ENCODE data around the gene PLA2G2D.

The PLA2G2D gene

GRCh38 chr1:20114021-20114648, 5.2 kb downstream of the PLA2G2D start:
- DNase-seq (ENCODE audit: low read depth): no peak

DNA sequence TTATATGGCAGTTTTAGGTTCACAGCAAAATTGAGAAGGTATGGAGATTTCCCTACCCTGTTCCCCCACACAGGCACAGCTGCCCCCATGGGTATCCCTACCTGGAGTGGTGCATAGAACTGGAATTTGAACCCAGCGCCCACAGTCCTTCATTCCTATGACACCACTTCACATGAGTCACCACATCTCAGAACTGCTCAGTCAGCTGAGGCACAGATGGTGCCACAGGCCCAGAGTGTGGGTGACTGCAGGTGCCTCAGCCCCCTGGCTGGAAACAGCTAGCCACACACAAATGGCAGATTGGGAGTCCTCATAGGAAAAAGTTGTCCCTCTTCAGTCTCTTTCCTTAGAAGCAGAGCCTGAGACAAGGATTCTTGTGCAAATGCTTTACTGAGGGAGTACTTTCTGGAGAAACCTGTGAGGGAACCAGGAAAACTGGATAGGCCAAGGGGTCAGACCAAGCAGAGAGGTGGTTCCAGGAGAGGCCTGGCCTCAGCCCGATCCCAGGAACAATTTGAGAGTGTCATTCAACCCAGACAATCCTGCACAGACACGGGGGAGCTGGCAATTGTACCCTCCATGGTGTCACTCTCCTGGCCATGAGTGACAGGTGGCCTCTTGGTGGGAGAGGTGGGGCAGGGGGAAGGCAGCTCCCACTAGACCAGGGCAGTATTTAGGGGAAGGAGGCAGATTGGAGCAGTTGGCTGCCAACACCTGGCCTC, 6.9 kb downstream of the PLA2G2D start:
- no peak for DNase-seq (ENCODE audit: low read depth)

DNA sequence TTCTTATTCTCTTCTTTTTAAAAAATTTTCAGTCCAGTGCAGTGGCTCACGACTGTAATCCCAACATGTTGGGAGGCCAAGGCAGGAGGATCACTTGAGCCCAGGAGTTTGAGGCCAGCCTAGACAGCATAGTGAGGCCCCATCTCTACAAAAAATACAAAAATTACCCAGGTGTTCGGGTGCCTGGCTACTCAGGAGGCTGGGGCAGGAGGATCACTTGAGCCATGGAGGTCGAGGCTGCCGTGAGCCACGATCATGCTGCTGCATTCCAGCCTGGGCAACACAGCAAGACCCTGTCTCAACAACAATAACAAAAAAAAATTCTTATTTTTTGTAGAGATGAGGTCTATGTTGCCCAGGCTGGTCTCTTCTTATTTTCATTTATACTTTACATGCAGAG, 7.9 kb downstream of the PLA2G2D start:
- DNase-seq (ENCODE audit: low read depth): no peak

GRCh38 chr1:20110679-20111078, 8.7 kb downstream of the PLA2G2D start:
- no peak for DNase-seq (ENCODE audit: low read depth)

DNA sequence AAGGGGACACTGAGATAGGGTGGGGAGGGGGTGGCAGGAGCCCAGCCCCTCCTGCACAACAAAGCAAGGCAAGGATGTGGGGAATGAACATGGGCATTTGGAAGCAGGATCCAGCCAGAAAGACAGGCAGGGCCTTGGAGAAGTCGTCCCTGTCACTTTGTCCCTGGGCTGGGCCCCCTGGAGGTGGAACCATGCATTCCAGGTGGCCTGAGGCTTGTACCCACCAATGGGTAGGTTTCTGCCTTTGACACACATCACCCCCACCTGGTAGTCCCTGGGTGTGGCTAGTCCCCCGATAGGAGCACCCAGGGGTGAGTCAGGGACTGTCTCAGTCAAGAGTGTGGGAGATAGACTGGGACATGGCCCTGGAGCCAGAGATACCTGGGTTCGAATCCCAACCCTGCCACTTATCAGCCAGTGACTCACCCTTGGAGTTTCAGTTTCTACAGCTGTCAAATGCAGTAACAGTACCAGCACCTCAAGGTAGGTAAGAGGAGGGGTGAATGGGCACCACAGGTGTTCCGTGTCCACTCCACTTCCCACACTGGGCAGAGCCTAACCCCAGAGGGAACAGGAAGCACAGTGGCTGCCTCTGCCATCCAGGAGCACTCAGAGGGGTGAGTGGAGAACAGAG, 10.0 kb downstream of the PLA2G2D start:
- DNase-seq (ENCODE audit: low read depth): no peak

- no peak for DNase-seq (ENCODE audit: low read depth)
Measured at GRCh38 chr1:20108366-20109123, 10.8 kb downstream of the PLA2G2D start.

DNA sequence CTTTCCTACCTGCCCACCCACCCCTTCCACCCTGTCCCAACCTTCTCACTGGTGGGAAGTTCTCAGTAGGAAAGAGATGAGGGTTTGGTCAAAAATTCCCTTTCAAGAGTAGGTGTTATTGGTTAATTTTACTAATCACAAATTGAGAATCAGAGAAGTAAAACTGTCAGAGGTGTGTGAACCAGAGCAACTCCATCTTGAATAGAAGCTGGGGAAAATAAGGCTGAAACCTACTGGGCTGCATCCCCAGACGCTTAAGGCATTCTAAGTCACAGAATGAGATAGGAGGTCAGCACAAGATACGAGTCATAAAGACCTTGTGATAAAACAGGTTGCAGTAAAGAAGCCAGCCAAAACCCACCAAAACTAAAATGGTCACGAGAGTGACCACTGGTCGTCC, 11.5 kb downstream of the PLA2G2D start:
- no peak for DNase-seq (ENCODE audit: low read depth)

DNA sequence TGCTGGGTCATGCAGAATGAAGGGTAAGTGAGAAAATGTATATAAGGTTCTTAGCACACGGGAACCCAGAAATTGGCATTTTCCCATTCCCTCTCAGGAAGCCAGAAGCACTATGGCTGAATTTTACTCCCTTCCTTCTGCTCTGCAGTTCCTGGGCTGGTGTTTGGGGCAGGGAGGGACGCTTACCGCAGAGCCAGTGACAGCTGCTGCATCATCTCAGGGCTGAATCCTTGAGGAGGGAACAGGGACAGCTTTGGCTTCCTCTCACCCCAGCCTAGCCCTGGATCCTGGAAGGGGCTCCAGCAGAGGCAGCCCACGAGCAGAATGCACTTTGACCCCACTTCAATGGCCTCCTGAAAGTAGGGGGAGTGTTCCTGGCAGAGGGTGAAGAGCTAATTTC, 12.0 kb downstream of the PLA2G2D start:
- DNase-seq (ENCODE audit: low read depth): no peak

DNA sequence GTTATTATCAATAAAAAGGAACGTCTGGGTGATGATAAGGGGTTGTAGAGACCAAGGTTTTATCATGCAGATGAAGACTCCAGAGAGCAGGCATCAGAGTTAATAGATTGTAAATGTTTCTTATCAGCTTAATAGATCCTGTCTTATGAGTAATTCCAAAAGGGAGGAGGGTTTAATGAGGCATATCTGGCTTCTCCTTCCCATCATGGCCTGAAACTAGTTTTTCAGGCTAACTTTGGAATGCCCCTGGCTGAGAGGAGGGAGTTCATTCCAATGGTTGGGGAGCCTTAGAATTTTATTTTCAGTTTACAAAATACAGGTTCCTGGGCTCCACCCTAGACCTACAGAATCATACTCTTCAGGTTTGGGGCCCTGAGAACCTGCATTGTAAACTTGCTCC, 13.5 kb downstream of the PLA2G2D start:
- no peak for DNase-seq (ENCODE audit: low read depth)

DNA sequence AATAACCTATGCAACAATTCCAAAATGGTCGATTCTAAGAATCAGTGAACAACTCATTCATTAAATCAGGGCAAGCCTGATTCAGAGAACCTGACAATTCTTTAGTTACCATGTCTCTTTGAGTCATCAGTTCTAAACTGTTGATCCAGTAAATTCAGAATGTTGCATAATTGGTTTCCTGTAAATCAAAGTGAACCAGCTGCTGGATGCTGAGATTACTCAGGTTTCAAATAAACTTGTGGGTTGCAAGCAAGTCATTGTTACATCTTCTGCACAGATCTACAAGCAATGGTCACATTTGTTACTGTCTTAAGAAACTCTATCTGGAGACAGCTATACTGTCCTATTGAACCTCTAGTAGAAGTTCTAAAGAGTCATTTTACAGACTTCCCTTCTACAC, 16.5 kb downstream of the PLA2G2D start:
- no peak for DNase-seq (ENCODE audit: low read depth)

DNA sequence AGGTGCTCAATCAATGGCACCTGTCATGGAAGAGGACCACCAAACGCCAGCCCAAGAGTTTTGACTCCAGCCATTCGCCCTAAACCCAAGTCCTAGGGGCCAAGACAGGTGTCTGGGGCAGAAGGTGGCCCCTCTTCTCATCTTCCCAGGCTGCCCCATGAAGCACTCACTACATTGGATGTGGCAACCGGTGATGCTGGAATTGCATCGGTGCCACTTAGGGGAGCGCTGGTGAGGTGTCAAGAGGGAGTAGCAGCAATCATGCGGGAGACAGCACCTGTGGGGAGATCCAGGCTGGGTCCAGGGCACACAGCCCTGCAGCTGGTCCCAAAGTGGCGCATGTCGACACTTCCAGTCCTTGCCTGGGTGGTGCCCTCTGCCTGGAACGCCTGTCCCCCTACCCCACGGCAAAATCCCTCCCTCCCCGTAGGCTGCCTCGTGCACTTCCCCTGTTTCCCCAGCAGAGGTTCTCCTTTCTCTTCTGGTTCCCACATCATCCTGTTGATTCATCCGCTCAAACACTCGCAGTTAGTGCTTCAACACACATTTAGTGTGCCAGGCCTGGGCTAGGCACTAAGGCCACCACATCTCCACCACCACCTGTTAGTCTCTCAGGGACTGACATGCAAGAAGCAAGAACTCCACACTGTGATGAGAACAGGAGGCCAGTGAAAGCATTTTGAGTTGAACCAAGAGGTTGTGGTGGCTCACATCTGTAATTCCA, 18.5 kb downstream of the PLA2G2D start:
- DNase-seq (ENCODE audit: low read depth): no peak

- no peak for DNase-seq (ENCODE audit: low read depth)
Measured at GRCh38 chr1:20099533-20099932, 19.8 kb downstream of the PLA2G2D start.

- no peak for DNase-seq (ENCODE audit: low read depth)
Measured at GRCh38 chr1:20096840-20097447, 22.4 kb downstream of the PLA2G2D start.

DNA sequence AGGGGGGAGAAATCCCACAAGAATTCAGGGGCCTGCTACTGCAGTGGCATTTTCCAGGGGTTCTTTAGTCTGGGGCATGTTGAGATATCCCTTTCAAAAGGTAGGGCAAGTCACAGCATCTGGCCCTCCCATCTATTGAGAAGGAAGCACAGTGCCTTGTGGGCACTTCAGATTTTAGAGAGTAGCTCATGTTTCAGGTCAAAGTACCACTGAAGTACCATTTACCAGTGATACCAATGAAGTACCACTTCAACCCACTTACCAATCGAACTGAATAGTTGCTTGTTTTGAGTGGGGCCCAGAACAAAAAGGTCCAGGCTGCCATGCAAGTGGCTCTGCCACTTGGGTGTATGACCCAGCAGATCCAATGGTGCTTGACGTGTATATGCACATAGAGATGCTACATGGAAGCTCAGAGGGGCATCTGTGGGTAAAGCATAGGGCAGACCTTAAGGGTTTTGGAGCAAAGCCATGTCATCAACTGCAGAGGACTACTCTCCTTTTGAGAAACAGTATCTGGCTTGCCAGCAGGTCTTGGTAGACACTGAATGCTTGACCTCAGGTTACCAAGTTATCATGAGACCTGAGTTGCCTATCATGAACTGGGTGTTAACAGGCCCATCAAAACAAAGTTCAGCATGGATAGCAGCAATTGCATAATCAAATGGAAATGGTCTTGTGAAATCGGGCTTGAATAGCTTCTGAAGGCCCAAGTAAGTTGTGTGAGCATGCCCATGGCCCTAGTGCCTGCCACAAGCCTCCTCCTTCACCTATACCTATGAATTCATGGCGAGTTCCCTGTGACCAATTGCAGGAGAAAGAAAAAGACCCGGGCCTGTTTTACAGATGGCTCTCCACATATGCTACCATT, 23.5 kb downstream of the PLA2G2D start:
- no peak for DNase-seq (ENCODE audit: low read depth)

- DNase-seq (ENCODE audit: low read depth): no peak
Measured at GRCh38 chr1:20093940-20094391, 25.4 kb downstream of the PLA2G2D start.

GRCh38 chr1:20093303-20093702, 26.0 kb downstream of the PLA2G2D start:
- DNase-seq (ENCODE audit: low read depth): no peak

GRCh38 chr1:20090641-20091040, 28.7 kb downstream of the PLA2G2D start:
- no peak for DNase-seq (ENCODE audit: low read depth)

DNA sequence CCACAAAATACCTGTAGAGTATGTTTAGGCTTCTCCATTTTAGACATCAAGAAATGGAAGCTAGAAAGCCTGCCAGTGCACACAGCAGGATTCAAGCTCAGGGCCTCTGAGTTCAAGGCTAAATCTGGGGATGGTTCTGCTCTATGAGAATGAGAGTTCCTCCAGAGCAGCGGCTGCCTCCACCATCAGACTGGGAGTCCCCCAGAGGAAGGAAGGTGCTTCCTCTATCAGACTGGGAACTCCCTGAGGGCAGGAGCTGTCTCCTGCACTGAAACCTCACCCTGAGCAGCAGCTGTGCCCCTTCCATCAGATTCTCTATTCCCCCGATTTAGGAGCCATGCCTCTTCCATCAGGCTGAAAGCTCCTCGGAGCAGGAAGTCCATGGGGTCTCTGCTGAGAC, 29.2 kb downstream of the PLA2G2D start:
- no peak for DNase-seq (ENCODE audit: low read depth)

DNA sequence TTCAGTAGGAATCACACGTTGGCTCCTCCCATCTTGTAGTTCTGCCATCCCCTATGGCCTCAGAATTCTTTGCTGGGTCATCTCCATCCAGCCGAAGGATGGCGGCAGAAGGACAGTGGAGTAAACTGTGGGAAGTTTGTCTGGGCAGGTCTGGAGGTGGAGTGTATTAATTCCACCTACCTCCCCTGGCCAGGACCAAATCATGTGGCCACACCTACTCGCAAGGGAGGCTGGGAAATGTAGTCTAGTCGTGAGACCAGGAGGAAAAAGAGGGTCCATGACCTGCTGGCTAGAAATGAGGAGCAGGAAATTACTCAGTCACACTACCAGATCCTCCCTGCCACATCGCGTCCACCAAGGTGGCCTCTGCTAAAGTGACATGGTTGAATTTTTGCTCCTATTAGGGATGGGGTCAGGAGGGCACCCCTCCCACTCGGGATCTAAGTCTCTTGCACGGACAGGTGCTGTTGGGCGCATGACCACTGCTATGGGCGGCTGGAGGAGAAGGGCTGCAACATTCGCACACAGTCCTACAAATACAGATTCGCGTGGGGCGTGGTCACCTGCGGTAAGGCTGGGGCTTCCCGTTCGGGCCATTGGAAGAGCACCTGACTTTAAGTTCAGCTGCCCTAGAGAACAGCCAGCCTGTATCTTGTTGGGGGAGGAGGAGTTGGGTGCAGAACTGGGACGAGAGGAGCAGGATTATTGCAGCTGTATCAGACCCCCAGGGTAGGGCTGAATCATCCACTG, 29.8 kb downstream of the PLA2G2D start:
- no peak for DNase-seq (ENCODE audit: low read depth)

- DNase-seq (ENCODE audit: low read depth): no peak
Measured at GRCh38 chr1:20087668-20088067, 31.7 kb downstream of the PLA2G2D start.

Measured in activated T-helper 9 cell treated with anti-CD3 and anti-CD28 coated beads, Interleukin-2, amount 50 U/mL, for 16 hours (primary cell).